Fibroblast of lung (primary cell): ENCODE data around the gene CASKIN1. TPM values are rescaled to one million over a fixed set of nuclear protein-coding genes. Genes with fewer than 3 reads are reported as not detected.

Experiments used
- DNase-seq, 2 donors: peaks; one replicate each; pipeline versions ENCODE4 v3.0.0 to v3.0.0-alpha.2; 2010; ENCODE audit warnings: low read depth in 2 of 2
- H2AFZ ChIP-seq: 2 replicates; pipeline ENCODE4 v1.5.1; 2012; ENCODE audit warnings: low read length, control low read depth, inconsistent platforms
- H3K27ac ChIP-seq: 2 replicates; pipeline ENCODE4 v1.5.1; 2011; ENCODE audit warnings: low read length, control low read depth; ENCODE audit not compliant: insufficient read depth
- H3K27me3 ChIP-seq: 2 replicates; pipeline ENCODE4 v1.5.1; 2011; ENCODE audit warnings: mild to moderate bottlenecking, low read length; ENCODE audit not compliant: control insufficient read depth, insufficient read depth
- H3K36me3 ChIP-seq: 2 replicates; pipeline ENCODE4 v1.5.1; 2011; ENCODE audit warnings: low read length; ENCODE audit not compliant: control insufficient read depth, insufficient read depth
- H3K4me1 ChIP-seq: 2 replicates; pipeline ENCODE4 v1.5.1; 2011; ENCODE audit warnings: low read length; ENCODE audit not compliant: control insufficient read depth, insufficient read depth; ENCODE audit errors: extremely low read depth
- H3K4me2 ChIP-seq: 2 replicates; pipeline ENCODE4 v1.5.1; 2011; ENCODE audit warnings: low read length, control low read depth; ENCODE audit not compliant: insufficient read depth; ENCODE audit errors: extremely low read depth
- H3K4me3 ChIP-seq, 4 experiments: fragments of 200-600 bp in 1 of 4; sonication (generic) in 1 of 4; replicated peaks in 1 of 4; 2 replicates each; pipeline ENCODE4 v1.5.1; 2011 to 2016; ENCODE audit warnings: low read length in 4 of 4, low read depth in 3 of 4, mild to moderate bottlenecking in 3 of 4, control low read depth in 2 of 4, inconsistent platforms in 1 of 4, mixed read lengths in 1 of 4; ENCODE audit not compliant: insufficient read depth in 1 of 4; ENCODE audit errors: control extremely low read depth in 1 of 4
- H3K79me2 ChIP-seq: 2 replicates; pipeline ENCODE4 v1.5.1; 2012; ENCODE audit warnings: mild to moderate bottlenecking, low read length, inconsistent platforms; ENCODE audit not compliant: control insufficient read depth, insufficient read depth
- H3K9ac ChIP-seq: 2 replicates; pipeline ENCODE4 v1.5.1; 2011; ENCODE audit warnings: mild to moderate bottlenecking, low read length, control low read depth; ENCODE audit not compliant: insufficient read depth
- H3K9me3 ChIP-seq: 2 replicates; pipeline ENCODE4 v1.5.1; 2012; ENCODE audit warnings: low read depth, low read length; ENCODE audit not compliant: control insufficient read depth, insufficient read depth
- H4K20me1 ChIP-seq: 2 replicates; pipeline ENCODE4 v1.5.1; 2011; ENCODE audit warnings: low read length; ENCODE audit not compliant: control insufficient read depth, insufficient read depth; ENCODE audit errors: extremely low read depth
- EZH2 ChIP-seq: IDR thresholded peaks from 2 replicates; pipeline ENCODE4 v1.5.1; 2012; ENCODE audit warnings: low read length, control low read depth, mild to moderate bottlenecking; ENCODE audit errors: missing control alignments
- polyA plus RNA-seq, 2 donors: library from polyadenylated mRNA; depleted of rRNA in 1 of 2; stranded (reverse) in 1 of 2; unstranded in 1 of 2; fragments of >200 nt; gene quantifications; 2 replicates each; pipeline ENCODE4 v1.2.1, GENCODE V29; 2011 to 2012; ENCODE audit warnings: missing spikeins in 1 of 2
- total RNA-seq: library from RNA; depleted of rRNA; stranded (reverse); fragments of >200 nt; gene quantifications from 2 replicates; pipeline ENCODE4 v1.2.1, GENCODE V29; 2014
- TF ChIP-seq, protein P1 (sequence below), 2 donors: IDR thresholded peaks in 1 of 2; conservative IDR thresholded peaks in 1 of 2; 1 replicate in 1 of 2; 2 replicates in 1 of 2; pipeline ENCODE4 v1.5.1; 2011 to 2012; ENCODE audit warnings: low read length in 2 of 2, control low read depth in 1 of 2, inconsistent platforms in 1 of 2, low read depth in 1 of 2, mild to moderate bottlenecking in 1 of 2

Gene CASKIN1
- total and polyA plus RNA-seq, 2 donors (not counting 1 experiment from before 2014, with no cell fraction given): 0.01 to 0.17 TPM

DNA sequence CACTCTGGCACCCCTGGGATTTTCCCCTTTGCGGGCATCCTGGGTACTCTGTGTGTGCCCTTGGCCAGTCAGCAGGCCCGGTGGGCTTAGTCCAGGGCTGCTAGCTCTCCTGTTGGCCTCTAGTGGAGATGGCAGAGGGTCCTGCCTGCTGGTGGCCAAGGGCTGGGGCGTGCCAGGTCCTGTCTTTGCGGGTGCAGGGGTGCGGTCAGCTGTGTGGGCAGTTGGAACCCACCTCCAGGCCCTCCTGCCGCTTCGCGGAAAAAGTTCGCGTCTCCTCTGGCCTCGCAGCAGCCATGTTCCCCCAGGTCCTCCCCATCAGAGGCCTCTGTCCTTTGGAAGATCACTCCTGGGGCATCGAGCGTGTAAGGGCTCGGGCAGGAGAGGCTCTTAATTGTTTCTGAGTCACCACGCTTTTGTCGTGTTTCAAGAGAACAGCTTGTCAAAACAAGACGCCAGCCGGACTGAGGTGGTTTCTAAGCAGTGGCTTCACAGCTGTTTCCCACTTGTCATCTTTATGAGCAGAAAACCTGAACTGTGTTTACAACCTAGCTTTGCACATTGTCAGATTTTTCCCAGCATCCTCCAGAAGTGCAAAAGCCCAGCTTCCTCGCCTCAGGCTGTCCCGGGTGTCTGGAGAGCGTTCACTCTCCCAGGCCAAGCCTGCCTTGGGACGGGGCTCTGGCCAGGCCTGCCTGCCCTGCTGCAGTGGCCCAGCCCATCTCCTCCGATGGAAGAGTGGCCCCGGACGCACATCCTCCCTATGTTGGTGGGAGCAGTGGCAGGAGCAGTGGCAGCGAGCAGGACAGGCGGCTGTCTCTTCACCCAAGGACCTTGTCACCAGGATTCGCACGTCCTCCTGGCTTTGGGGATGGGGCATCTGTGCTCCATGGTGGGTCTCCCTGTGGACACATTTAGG, 34.9 kb upstream of the CASKIN1 start:
- Histone ChIP-seq H3K9me3 (no peaks in the 10 kb centered on the region), H3K36me3 (peaks cover 41% of the 10 kb centered on the region), H3K27me3 (no peaks in the 10 kb centered on the region), H2AFZ (no peak overlapping the region), H3K79me2 (peaks cover 16% of the 10 kb centered on the region), H3K9ac (no peak overlapping the region), H3K4me3 (no peak overlapping the region), H4K20me1 (no peaks in the 10 kb centered on the region), H3K4me2 (no peak overlapping the region), H3K27ac (no peak overlapping the region), H3K4me1 (peaks cover 2% of the 10 kb centered on the region)
- TF ChIP-seq, protein P1, sequence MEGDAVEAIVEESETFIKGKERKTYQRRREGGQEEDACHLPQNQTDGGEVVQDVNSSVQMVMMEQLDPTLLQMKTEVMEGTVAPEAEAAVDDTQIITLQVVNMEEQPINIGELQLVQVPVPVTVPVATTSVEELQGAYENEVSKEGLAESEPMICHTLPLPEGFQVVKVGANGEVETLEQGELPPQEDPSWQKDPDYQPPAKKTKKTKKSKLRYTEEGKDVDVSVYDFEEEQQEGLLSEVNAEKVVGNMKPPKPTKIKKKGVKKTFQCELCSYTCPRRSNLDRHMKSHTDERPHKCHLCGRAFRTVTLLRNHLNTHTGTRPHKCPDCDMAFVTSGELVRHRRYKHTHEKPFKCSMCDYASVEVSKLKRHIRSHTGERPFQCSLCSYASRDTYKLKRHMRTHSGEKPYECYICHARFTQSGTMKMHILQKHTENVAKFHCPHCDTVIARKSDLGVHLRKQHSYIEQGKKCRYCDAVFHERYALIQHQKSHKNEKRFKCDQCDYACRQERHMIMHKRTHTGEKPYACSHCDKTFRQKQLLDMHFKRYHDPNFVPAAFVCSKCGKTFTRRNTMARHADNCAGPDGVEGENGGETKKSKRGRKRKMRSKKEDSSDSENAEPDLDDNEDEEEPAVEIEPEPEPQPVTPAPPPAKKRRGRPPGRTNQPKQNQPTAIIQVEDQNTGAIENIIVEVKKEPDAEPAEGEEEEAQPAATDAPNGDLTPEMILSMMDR (conservative IDR thresholded peaks at IDR 0.05 in 1 of 2, IDR thresholded peaks at IDR 0.05 in 1 of 2; ENCODE audit: low read depth in 1 of 2, low read length in 2 of 2): no peak
- no peak for TF ChIP-seq EZH2
- DNase-seq: no peak

DNA sequence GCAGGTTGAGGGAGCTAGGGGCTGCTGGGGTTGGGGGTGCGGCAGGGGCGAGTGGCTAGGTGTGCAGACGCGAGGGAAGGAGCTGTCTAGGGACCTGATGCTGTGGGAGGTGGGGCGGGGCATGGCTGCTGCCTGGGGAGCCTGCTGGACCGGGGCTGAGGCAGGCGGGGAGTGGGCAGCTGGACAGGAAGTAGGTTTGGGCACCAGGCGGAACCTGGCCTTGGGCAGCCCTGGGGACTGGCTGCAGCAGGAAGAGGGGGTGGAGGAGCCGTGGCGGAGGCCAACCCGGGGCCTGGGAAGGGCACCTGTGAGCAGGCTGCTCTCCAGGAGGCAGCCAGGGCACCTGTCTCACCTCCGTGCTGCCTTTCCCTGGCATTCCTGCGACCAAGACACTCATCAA, 34.0 kb upstream of the CASKIN1 start:
- H3K4me1 ChIP-seq: peaks cover 2% of the 10 kb centered on the region
- H3K27me3 ChIP-seq: no peaks in the 10 kb centered on the region
- H3K4me3 ChIP-seq: no peak overlapping the region
- peaks cover 38% of the 10 kb centered on the region for H3K36me3 ChIP-seq
- H3K79me2 ChIP-seq: peaks cover 23% of the 10 kb centered on the region
- no peaks in the 10 kb centered on the region for H3K9me3 ChIP-seq
- no peak overlapping the region for H3K27ac ChIP-seq
- H2AFZ ChIP-seq: no peak overlapping the region
- DNase-seq: no peak
- no peak overlapping the region for H3K4me2 ChIP-seq
- no peak for TF ChIP-seq EZH2
- TF ChIP-seq, protein P1 (conservative IDR thresholded peaks at IDR 0.05 in 1 of 2, IDR thresholded peaks at IDR 0.05 in 1 of 2; ENCODE audit: low read depth in 1 of 2, low read length in 2 of 2): no peak
- H4K20me1 ChIP-seq: no peaks in the 10 kb centered on the region
- H3K9ac ChIP-seq: no peak overlapping the region

DNA sequence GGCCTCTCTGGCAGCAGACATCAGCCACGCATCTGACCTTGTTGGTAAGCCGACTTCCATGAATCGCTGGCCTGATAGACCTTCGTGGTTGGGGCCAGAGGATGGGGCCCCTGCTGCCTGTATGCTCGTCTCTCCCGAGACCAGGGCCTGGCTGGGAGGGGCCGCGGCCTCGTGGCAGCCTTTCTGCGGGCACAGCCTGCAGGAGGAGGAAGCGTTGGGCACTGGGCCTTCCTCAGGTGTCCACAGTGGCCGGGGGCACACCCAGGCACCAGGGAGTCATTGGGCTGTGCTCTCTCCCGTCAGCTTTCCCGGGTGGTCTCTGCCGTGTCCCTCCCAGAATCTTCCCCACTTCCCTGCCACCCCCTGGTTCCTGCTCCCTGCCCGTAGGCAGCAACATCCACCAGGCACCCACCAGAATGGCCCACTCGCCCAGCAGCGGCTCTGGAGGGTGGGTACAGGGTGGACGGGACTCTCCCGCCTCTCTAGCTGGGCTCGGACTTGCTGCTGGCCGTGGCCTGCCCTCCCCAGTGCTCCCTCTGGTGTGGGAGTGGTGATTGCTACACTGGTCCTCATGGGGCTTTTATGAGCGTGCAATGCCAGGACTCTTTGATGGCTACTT, 33.3 kb upstream of the CASKIN1 start:
- no peak overlapping the region for H3K27ac ChIP-seq
- peaks cover 2% of the 10 kb centered on the region for H3K4me1 ChIP-seq
- no peaks in the 10 kb centered on the region for H4K20me1 ChIP-seq
- H2AFZ ChIP-seq: no peak overlapping the region
- no peak for DNase-seq
- no peaks in the 10 kb centered on the region for H3K27me3 ChIP-seq
- H3K79me2 ChIP-seq: peaks cover 29% of the 10 kb centered on the region
- H3K36me3 ChIP-seq: peaks cover 32% of the 10 kb centered on the region
- TF ChIP-seq EZH2: no peak
- TF ChIP-seq, protein P1 (conservative IDR thresholded peaks at IDR 0.05 in 1 of 2, IDR thresholded peaks at IDR 0.05 in 1 of 2; ENCODE audit: low read depth in 1 of 2, low read length in 2 of 2): no peak
- no peak overlapping the region for H3K4me3 ChIP-seq
- H3K4me2 ChIP-seq: no peak overlapping the region
- H3K9ac ChIP-seq: no peak overlapping the region
- no peaks in the 10 kb centered on the region for H3K9me3 ChIP-seq
